ENCODE measurements around the gene C2CD2.

- TF ChIP-seq, protein P1, sequence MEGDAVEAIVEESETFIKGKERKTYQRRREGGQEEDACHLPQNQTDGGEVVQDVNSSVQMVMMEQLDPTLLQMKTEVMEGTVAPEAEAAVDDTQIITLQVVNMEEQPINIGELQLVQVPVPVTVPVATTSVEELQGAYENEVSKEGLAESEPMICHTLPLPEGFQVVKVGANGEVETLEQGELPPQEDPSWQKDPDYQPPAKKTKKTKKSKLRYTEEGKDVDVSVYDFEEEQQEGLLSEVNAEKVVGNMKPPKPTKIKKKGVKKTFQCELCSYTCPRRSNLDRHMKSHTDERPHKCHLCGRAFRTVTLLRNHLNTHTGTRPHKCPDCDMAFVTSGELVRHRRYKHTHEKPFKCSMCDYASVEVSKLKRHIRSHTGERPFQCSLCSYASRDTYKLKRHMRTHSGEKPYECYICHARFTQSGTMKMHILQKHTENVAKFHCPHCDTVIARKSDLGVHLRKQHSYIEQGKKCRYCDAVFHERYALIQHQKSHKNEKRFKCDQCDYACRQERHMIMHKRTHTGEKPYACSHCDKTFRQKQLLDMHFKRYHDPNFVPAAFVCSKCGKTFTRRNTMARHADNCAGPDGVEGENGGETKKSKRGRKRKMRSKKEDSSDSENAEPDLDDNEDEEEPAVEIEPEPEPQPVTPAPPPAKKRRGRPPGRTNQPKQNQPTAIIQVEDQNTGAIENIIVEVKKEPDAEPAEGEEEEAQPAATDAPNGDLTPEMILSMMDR (IDR thresholded peaks at IDR 0.05) = no peak
- no peak for TF ChIP-seq POLR2A (IDR thresholded peaks at IDR 0.05)
These were observed 25.9 kb downstream of the C2CD2 start for GRCh38 chr21:41927727-41928409.

Measured in right lobe of liver (tissue), 4 donors.